GM12874 (cell line): ENCODE measurements around the gene PHKA2.

Experiments used
- TF ChIP-seq, protein P1 (sequence below): IDR thresholded peaks from 2 replicates; pipeline ENCODE4 v1.5.1; 2011; ENCODE audit warnings: low read depth, mild to moderate bottlenecking, control low read depth, low read length, moderate library complexity; ENCODE audit not compliant: insufficient read depth

The PHKA2 gene

DNA sequence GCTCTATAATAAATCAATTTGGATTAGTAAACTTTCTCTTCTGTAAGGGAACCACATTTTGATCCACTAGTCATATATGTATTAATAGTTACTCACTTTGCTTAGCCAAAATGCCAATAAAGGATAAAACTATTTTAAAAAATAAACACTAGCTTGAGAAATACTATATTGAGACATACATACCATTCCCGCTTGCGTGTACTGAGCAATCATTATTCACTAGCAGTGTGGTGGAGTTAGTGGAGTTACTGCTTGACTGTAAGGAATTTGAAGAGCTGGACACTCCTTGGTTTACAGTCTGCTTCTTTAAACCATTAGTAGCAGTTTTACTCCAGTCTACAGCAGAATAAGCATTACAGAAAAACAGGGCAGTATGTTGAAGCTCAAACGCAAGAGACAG is 10.8 kb upstream of the PHKA2 start:
- TF ChIP-seq, protein P1, sequence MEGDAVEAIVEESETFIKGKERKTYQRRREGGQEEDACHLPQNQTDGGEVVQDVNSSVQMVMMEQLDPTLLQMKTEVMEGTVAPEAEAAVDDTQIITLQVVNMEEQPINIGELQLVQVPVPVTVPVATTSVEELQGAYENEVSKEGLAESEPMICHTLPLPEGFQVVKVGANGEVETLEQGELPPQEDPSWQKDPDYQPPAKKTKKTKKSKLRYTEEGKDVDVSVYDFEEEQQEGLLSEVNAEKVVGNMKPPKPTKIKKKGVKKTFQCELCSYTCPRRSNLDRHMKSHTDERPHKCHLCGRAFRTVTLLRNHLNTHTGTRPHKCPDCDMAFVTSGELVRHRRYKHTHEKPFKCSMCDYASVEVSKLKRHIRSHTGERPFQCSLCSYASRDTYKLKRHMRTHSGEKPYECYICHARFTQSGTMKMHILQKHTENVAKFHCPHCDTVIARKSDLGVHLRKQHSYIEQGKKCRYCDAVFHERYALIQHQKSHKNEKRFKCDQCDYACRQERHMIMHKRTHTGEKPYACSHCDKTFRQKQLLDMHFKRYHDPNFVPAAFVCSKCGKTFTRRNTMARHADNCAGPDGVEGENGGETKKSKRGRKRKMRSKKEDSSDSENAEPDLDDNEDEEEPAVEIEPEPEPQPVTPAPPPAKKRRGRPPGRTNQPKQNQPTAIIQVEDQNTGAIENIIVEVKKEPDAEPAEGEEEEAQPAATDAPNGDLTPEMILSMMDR, result no peak

DNA sequence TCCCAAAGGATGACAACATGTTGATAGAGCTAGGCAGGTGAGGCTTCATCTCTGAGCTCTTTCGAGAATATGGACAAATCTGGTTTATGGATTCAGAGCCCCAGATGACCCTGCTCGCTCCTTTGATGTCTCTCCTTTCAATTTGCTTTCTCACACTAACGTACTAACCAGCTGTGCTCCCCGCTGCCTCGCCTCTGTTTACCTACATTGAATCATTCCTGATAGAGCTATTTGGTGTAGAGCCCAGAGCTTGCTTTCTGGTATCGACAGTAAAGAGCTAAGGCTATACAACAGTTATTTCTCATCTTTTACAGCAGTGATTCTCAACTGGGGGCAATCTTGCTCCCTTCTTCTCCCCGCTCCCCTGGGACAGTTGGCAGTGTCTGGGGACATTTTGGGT is 8.9 kb upstream of the PHKA2 start:
- TF ChIP-seq, protein P1, result no peak

DNA sequence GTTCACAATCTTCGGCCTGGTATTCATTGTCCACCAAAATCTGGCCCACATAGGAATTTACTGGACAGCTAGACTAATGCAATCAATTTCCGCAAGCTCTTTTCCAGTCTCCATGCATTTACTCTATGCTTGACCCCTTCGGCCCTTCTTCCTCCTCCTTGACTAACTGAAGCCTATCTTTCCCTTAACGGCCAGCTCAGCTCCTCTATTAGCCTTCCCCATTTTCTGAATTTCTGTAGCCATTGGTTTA is 1.2 kb upstream of the PHKA2 start:
- TF ChIP-seq, protein P1, result no peak

DNA sequence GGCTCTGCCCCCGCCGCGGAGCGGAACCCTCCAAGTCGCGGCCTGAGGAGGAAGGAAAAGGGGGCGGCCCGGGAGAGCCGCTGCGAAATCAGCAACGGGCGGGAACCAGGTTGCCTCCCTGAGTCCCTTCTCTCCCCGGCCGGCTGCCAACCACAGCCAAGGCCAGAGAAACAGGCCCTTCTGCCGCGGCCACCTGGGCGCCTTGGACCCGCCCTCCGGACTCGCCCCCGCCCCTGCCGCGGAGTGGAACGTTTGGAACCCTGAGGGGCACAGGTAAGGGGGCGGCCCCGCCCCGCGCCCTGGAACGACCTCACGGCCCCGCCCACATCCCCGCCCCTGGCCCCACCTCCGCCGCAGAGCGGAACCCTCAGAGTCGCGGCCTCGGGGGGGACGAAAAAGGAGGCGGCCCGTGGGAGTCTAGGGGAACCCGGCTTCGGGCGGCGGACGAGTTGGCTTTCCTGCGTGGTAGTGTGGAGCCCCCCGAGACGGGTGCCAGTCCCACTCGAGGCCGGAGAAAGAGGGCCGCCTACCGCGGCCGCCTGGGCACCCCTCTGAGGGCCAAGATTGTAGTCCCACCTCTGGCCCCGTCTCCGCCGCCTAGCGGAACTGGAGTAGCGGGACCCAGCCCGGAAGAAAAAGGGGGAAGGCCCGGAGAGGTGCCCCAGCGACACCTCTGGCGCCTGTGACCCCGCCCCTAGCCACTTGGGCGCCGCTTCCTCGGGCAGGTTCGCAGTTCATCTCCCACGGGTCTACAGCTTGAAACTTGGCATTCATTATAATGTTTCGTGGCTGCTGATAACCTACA is 669 bp upstream of the PHKA2 start:
- TF ChIP-seq, protein P1, result no peak

DNA sequence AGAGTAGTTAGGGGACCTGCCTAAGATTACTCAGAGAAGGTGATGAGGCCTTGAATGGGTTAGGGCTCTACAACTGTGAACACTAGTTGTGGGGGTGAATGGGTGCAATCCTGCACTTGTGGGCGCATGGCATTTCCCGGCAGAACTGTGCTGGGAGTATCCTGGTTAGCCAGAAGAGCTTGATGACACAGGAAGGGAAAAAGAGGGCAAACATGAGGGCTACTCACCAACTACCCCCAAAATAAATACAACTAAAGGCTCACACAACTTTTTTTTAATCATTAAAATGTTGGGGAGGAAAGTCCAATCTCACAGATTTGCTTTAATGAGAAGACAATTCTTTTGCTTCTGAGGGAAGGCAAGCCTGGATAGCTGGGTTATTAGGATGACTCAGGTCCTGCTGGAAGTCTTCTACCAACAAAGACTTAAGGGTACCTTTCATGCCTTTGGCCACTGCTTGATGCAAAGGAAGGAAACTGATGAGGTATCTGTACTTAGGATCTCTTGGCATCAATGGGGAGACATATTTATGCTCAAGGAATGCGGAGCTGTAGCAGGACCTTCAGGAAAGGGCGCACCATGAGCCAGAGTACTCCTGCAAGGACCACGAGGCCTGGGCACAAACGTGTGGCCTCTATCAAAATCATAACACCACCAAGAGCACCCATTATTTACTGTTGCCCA is 2.6 kb downstream of the PHKA2 start:
- TF ChIP-seq, protein P1, result no peak

DNA sequence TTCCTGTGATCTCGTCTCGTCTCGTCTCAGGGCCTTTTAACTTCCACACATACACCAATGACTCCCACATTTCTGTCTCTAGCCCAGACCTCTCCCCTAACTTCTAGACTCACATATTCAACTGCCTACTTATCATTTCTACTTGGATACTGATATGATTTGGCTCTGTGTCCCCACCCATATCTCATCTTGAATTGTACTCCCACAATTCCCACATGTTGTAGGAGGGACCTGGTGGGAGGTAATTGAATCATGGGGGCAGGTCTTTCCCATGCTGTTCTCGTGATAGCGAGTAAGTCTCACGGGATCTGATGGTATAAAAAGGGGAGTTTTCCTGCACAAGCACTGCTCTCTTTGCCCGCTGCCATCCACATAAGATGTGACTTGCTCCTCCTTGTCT is 8.9 kb downstream of the PHKA2 start:
- TF ChIP-seq, protein P1, result no peak

DNA sequence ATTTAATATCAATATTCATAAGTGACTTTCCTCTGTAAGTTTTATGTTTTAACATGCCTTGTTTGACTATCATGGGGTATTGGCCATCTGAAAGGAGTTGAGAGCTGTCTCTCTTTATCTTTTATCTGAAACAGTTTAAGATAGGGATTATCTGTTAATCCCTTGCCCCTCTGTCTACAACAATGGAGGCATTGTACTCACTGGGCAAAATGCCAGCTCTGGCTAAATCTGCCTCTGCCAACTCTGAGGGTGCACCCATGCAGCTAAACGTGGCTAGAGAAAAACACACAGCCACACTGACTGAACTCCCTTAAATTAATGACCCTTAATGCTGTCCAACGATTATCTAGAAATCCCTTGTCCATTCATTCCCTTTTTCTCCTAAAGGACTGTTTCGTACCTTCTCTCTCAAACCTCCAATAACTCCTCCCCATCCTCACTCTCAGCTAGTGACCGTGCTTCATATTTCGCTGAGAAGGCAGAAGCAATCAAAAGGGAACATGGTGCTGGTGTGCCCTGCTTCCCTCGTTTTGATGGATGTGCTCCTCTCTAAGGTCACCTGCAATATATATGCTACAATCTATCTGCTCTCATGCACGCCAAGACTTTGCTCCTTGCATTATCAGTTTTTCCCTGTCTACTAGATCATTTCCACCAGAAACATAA is 10.3 kb downstream of the PHKA2 start:
- TF ChIP-seq, protein P1, result no peak
